ENCODE data around the gene FBXL19. TPM values are rescaled to one million over a fixed set of nuclear protein-coding genes. Genes with fewer than 3 reads are reported as not detected.
A peak's percentile ranks its signal among the peaks of the same experiment; 100 is the strongest.

FBXL19 gene
- polyA plus RNA-seq, 4 donors: 8.7 to 26.3 (median 13.4) TPM

- peak within 1 kb of the TSS; percentile 83 to 91 (median 83) for H3K4me3 ChIP-seq (ENCODE audit: low read depth in 1 of 3, low read length in 3 of 3)
- H3K36me3 ChIP-seq (ENCODE audit: control insufficient read depth in 3 of 3, insufficient read depth in 2 of 3, low read depth in 1 of 3, low read length in 3 of 3): peaks cover 5 to 50% (median 13%) of the 10 kb centered on the region in 3 donors
- FAIRE-seq (no peak), DNase-seq (peak; percentile 94 to 97)
- H3K4me1 ChIP-seq (ENCODE audit: control insufficient read depth in 3 of 3, insufficient read depth in 2 of 3, low read depth in 1 of 3, low read length in 2 of 3): peaks cover 0 to 25% (median 4%) of the 10 kb centered on the region in 3 donors
- 0 to 1% (median 0%) methylated on average over 43 to 85 of the region's 85 CpGs for WGBS, 3 donors
- H3K27me3 ChIP-seq (ENCODE audit: control insufficient read depth in 3 of 3, insufficient read depth in 3 of 3, low read length in 3 of 3): no peaks in the 10 kb centered on the region
- H3K9me3 ChIP-seq (ENCODE audit: control insufficient read depth in 2 of 2, insufficient read depth in 1 of 2, low read depth in 1 of 2, low read length in 1 of 2): no peaks in the 10 kb centered on the region
- peak within 1 kb of the TSS; percentile 77 to 98 (median 96) for H3K27ac ChIP-seq (ENCODE audit: low read depth in 1 of 3, low read length in 2 of 3)
Measured at GRCh38 chr16:30957456-30958174, 34.2 kb downstream of the FBXL19 start, which contains the start of gene SETD1A. TSS of gene SETD1A (plus strand) at chr16:30957754. CDS start at chr16:30958732, 978 bp downstream.

- WGBS, 3 donors: 11 to 21% (median 12%) methylated on average over 23 to 55 of the region's 55 CpGs
- Histone ChIP-seq H3K27ac (ENCODE audit: low read depth in 1 of 3, low read length in 2 of 3) (peak overlapping the region in 1 of 3 donors; percentile 98), H3K4me1 (ENCODE audit: control insufficient read depth in 3 of 3, insufficient read depth in 2 of 3, low read depth in 1 of 3, low read length in 2 of 3) (peaks cover 0 to 24% (median 4%) of the 10 kb centered on the region in 3 donors), H3K27me3 (ENCODE audit: control insufficient read depth in 3 of 3, insufficient read depth in 3 of 3, low read length in 3 of 3) (no peaks in the 10 kb centered on the region), H3K4me3 (ENCODE audit: low read depth in 1 of 3, low read length in 3 of 3) (peak overlapping the region; percentile 66 to 91 (median 83)), H3K9me3 (ENCODE audit: control insufficient read depth in 2 of 2, insufficient read depth in 1 of 2, low read depth in 1 of 2, low read length in 1 of 2) (no peaks in the 10 kb centered on the region), H3K36me3 (ENCODE audit: control insufficient read depth in 3 of 3, insufficient read depth in 2 of 3, low read depth in 1 of 3, low read length in 3 of 3) (peaks cover 8 to 51% (median 14%) of the 10 kb centered on the region in 3 donors)
- DNase-seq (peak in 1 of 2 donors; percentile 36), FAIRE-seq (no peak)
Measured at GRCh38 chr16:30958175-30959079, 35.1 kb downstream of the FBXL19 start.

GRCh38 chr16:30961384-30961783 lies 38.0 kb downstream of the FBXL19 start:
- Histone ChIP-seq H3K27ac (ENCODE audit: low read depth in 1 of 3, low read length in 2 of 3) (no peak overlapping the region), H3K36me3 (ENCODE audit: control insufficient read depth in 3 of 3, insufficient read depth in 2 of 3, low read depth in 1 of 3, low read length in 3 of 3) (peaks cover 21 to 72% (median 31%) of the 10 kb centered on the region in 3 donors), H3K9me3 (ENCODE audit: control insufficient read depth in 2 of 2, insufficient read depth in 1 of 2, low read depth in 1 of 2, low read length in 1 of 2) (no peaks in the 10 kb centered on the region), H3K4me3 (ENCODE audit: low read depth in 1 of 3, low read length in 3 of 3) (no peak overlapping the region), H3K27me3 (ENCODE audit: control insufficient read depth in 3 of 3, insufficient read depth in 3 of 3, low read length in 3 of 3) (no peaks in the 10 kb centered on the region), H3K4me1 (ENCODE audit: control insufficient read depth in 3 of 3, insufficient read depth in 2 of 3, low read depth in 1 of 3, low read length in 2 of 3) (peaks cover 0 to 10% (median 4%) of the 10 kb centered on the region in 3 donors)
- DNase-seq: no peak
- WGBS, 3 donors: 94 to 95% (median 95%) methylated on average over 11 of the region's 11 CpGs
- no peak for FAIRE-seq

- DNase-seq (no peak), FAIRE-seq (no peak)
- Histone ChIP-seq H3K27me3 (ENCODE audit: control insufficient read depth in 3 of 3, insufficient read depth in 3 of 3, low read length in 3 of 3) (no peaks in the 10 kb centered on the region), H3K36me3 (ENCODE audit: control insufficient read depth in 3 of 3, insufficient read depth in 2 of 3, low read depth in 1 of 3, low read length in 3 of 3) (peaks cover 21 to 87% (median 35%) of the 10 kb centered on the region in 3 donors), H3K4me1 (ENCODE audit: control insufficient read depth in 3 of 3, insufficient read depth in 2 of 3, low read depth in 1 of 3, low read length in 2 of 3) (peaks cover 0 to 1% (median 0%) of the 10 kb centered on the region in 3 donors), H3K4me3 (ENCODE audit: low read depth in 1 of 3, low read length in 3 of 3) (no peak overlapping the region), H3K27ac (ENCODE audit: low read depth in 1 of 3, low read length in 2 of 3) (no peak overlapping the region), H3K9me3 (ENCODE audit: control insufficient read depth in 2 of 2, insufficient read depth in 1 of 2, low read depth in 1 of 2, low read length in 1 of 2) (no peaks in the 10 kb centered on the region)
- WGBS, 3 donors: 93 to 96% (median 94%) methylated on average over 17 to 18 of the region's 18 CpGs
Measured at GRCh38 chr16:30963925-30964511, 40.6 kb downstream of the FBXL19 start.

GRCh38 chr16:30964574-30965226 lies 41.3 kb downstream of the FBXL19 start:
- FAIRE-seq: no peak

GRCh38 chr16:30965436-30965835 lies 42.1 kb downstream of the FBXL19 start:
- Histone ChIP-seq H3K9me3 (ENCODE audit: control insufficient read depth in 2 of 2, insufficient read depth in 1 of 2, low read depth in 1 of 2, low read length in 1 of 2) (no peaks in the 10 kb centered on the region), H3K27ac (ENCODE audit: low read depth in 1 of 3, low read length in 2 of 3) (no peak overlapping the region), H3K27me3 (ENCODE audit: control insufficient read depth in 3 of 3, insufficient read depth in 3 of 3, low read length in 3 of 3) (no peaks in the 10 kb centered on the region), H3K36me3 (ENCODE audit: control insufficient read depth in 3 of 3, insufficient read depth in 2 of 3, low read depth in 1 of 3, low read length in 3 of 3) (peaks cover 18 to 86% (median 31%) of the 10 kb centered on the region in 3 donors), H3K4me3 (ENCODE audit: low read depth in 1 of 3, low read length in 3 of 3) (no peak overlapping the region), H3K4me1 (ENCODE audit: control insufficient read depth in 3 of 3, insufficient read depth in 2 of 3, low read depth in 1 of 3, low read length in 2 of 3) (no peaks in the 10 kb centered on the region)
- 89 to 96% (median 93%) methylated on average over 4 to 15 of the region's 15 CpGs for WGBS, 3 donors
- DNase-seq (no peak), FAIRE-seq (no peak)

More at GRCh38 chr16:30964574-30965226, 41.3 kb downstream of the FBXL19 start:
- H3K4me3 ChIP-seq (ENCODE audit: low read depth in 1 of 3, low read length in 3 of 3): no peak overlapping the region
- no peak overlapping the region for H3K27ac ChIP-seq (ENCODE audit: low read depth in 1 of 3, low read length in 2 of 3)
- H3K4me1 ChIP-seq (ENCODE audit: control insufficient read depth in 3 of 3, insufficient read depth in 2 of 3, low read depth in 1 of 3, low read length in 2 of 3): no peaks in the 10 kb centered on the region
- DNase-seq: no peak
- 90 to 93% (median 92%) methylated on average over 30 to 33 of the region's 33 CpGs for WGBS, 3 donors
- H3K9me3 ChIP-seq (ENCODE audit: control insufficient read depth in 2 of 2, insufficient read depth in 1 of 2, low read depth in 1 of 2, low read length in 1 of 2): no peaks in the 10 kb centered on the region
- no peaks in the 10 kb centered on the region for H3K27me3 ChIP-seq (ENCODE audit: control insufficient read depth in 3 of 3, insufficient read depth in 3 of 3, low read length in 3 of 3)
- peaks cover 21 to 89% (median 38%) of the 10 kb centered on the region in 3 donors for H3K36me3 ChIP-seq (ENCODE audit: control insufficient read depth in 3 of 3, insufficient read depth in 2 of 3, low read depth in 1 of 3, low read length in 3 of 3)

GRCh38 chr16:30966033-30966619 lies 42.8 kb downstream of the FBXL19 start:
- DNase-seq: no peak
- WGBS, 3 donors: 93 to 94% (median 94%) methylated on average over 15 to 19 of the region's 19 CpGs
- H3K36me3 ChIP-seq (ENCODE audit: control insufficient read depth in 3 of 3, insufficient read depth in 2 of 3, low read depth in 1 of 3, low read length in 3 of 3): peaks cover 24 to 87% (median 35%) of the 10 kb centered on the region in 3 donors
- no peaks in the 10 kb centered on the region for H3K27me3 ChIP-seq (ENCODE audit: control insufficient read depth in 3 of 3, insufficient read depth in 3 of 3, low read length in 3 of 3)
- H3K9me3 ChIP-seq (ENCODE audit: control insufficient read depth in 2 of 2, insufficient read depth in 1 of 2, low read depth in 1 of 2, low read length in 1 of 2): no peaks in the 10 kb centered on the region
- H3K4me3 ChIP-seq (ENCODE audit: low read depth in 1 of 3, low read length in 3 of 3): no peak overlapping the region
- no peak overlapping the region for H3K27ac ChIP-seq (ENCODE audit: low read depth in 1 of 3, low read length in 2 of 3)
- FAIRE-seq: no peak
- no peaks in the 10 kb centered on the region for H3K4me1 ChIP-seq (ENCODE audit: control insufficient read depth in 3 of 3, insufficient read depth in 2 of 3, low read depth in 1 of 3, low read length in 2 of 3)

Data from small intestine (tissue), 7 donors.